HG03521 (cell line): ENCODE data around the gene TCF7L1.

Experiments
- ATAC-seq: cut with Tn5 transposase; IDR thresholded peaks from one replicate; pipeline ENCODE4 v1.9.1; 2021; ENCODE audit warnings: mild to moderate bottlenecking, moderate library complexity; ENCODE audit not compliant: unreplicated experiment

TCF7L1 gene

DNA sequence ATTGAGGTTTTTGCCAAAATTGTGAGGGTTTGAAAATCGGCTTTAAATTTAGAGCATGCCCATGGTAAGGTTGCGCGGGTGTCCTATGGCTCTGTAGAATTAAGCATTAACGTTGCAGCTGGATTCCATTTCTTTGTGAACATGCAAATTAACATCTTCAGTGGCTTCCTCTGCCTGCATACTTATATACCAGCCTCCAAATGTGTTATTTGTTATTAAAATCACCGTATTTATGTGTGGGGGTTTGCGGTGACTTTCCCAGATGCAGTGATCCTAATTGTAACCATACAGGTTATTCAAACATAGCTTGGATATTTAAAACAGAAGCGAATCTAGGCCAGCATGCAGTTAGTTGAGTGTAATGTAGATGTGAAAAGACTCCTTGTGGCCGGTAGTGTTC lies 114.4 kb downstream of the TCF7L1 start:
- ATAC-seq: no peak

DNA sequence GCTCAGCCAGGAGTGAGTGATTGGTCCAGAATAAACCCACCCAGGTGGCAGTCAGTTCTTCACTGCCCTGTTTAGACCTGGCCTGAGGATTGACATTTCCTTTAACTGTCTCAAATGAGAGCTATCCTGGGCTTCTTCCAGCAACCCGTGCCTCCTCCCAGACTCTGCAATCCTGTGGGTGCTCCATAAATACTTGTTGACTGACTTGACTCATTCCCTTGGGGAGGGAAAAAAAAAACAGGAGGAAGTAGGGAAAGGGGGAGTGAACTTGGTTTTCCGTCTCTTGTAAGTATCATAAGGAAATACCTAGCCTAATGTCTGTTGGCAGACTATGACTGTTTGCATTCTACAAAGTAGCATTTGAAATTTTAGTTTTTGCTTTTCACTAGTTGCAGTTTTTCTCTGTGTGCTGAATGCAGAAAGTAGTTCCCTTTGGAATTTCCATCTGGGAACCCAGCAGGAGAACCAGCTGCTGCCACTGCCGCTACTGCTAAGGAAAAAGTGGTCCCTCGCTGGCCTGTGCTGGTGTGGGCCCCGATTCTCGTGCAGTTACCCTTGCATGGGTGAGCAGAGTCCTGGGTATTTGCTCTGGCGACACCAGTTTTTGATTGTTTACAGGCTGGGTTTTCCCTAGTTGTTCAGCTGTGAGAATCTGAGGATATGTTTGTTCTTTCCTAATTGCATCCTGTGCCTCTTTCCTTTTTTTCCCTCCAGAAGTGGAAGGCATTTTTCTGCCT lies 115.7 kb downstream of the TCF7L1 start:
- ATAC-seq: no peak

DNA sequence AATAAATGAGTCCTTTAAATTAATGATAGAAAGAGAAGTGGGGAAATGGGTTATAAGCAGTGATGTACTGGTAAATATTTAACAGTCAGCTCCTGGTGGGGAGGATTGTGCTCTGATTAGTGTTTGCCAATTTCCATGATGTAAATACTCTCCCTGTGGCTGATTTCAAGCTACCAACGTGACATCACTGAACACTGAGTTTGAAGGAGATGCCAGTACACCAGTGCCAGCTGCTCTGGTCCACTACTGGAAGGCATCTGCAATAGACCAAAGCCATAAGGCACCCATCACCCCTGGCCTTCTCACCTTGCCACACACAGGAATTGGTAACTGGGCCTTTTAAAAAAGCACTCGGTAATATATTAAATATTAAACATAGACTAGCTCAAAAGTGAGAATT lies 116.9 kb downstream of the TCF7L1 start:
- ATAC-seq: no peak

DNA sequence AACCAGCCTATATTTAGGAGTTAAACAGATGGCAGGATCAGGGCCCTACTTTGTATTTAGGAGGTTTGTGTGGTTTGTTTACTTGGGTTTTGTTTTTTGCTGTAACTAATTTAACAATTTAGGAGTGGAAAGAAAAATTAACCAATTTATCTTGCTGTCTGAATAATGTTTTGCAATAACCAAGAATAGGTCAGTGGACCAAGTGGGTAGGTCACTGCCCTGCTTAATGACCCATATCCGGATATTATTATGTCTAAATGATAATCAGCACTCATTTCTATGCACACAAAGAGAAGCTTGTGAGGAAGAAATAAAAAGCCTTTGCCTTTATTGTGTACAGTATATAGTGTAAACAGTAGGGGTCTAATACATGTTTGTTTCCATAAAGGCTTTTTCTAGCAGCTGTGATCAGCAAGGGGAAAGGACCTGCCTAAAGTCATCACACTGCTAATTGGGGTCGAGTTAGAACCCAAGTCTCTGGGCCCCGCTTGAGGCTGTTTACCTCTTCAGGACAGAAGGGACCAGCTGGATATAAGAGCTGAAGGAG lies 118.0 kb downstream of the TCF7L1 start:
- ATAC-seq: no peak

DNA sequence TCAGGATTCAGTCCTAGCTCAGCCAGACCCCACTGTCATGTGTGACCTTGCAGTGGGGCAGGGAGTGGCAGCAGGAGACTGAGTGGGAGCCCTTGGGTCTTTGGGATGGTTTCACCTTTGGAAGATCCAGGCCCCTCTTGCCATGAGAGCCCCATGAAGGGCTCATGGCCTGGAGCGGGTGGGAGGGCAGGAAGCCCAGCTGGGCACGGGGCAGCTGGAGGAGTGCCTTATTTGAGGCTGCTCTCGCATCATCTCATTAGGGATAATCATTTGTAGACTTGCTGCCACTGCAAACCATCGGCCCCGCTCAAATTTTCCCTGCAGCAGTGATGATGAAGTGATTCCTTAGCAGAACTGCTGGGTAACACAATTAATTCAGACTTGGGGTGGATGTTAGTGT lies 120.7 kb downstream of the TCF7L1 start:
- ATAC-seq: no peak

DNA sequence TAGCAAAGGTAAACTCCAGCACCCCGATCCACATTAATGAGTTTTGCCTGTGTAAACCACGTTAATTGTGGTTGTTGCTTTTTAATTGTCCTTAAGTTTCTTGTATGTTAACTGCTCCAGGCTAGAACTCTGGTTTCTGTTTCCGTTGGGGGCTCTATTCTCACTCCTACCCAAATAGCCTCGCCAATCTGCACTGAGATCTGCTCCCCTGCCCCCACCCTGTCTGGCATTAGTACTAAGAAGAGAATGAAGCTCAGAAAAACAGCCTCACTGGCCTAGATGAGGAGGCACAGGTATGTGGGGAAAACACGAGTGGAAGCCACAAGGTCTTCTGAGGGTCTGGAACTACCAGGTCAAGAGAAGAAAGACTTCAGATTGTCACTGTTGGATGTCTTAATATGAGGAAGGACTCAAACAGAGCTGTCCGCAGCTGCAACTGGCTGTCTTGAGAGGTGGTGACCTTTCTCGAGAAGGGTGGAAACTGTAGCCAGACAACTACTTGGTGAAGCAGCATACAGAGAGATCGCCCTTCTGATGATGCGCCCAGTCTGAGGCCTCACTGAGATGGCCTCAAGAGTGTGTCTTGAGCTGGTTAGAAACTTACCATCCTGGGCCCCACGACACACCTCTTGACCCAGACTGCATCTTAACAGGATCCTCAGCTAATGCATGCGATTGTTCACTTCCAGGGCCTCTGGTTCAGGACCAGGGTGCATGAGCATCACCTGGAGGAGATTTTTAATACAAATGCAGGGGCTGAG lies 121.5 kb downstream of the TCF7L1 start:
- ATAC-seq: no peak

DNA sequence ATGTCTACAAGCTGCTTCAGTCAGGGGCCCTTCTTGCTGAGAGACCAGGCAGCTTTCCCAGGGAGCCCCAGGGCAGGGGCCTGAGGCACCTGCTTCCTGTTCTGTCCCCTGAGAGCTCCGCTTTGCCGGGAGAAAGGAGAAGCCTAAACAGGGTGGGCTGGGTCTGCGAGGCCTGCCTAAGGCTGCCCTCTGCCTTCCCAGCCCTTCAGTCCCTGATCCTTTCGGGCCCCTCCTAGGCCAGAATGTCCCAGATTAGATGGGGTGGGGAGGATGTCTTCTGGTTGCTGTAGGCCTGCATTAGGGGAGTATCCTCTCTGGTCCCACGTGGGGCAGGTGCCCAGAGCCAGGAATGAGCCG lies 122.2 kb downstream of the TCF7L1 start:
- ATAC-seq: no peak

DNA sequence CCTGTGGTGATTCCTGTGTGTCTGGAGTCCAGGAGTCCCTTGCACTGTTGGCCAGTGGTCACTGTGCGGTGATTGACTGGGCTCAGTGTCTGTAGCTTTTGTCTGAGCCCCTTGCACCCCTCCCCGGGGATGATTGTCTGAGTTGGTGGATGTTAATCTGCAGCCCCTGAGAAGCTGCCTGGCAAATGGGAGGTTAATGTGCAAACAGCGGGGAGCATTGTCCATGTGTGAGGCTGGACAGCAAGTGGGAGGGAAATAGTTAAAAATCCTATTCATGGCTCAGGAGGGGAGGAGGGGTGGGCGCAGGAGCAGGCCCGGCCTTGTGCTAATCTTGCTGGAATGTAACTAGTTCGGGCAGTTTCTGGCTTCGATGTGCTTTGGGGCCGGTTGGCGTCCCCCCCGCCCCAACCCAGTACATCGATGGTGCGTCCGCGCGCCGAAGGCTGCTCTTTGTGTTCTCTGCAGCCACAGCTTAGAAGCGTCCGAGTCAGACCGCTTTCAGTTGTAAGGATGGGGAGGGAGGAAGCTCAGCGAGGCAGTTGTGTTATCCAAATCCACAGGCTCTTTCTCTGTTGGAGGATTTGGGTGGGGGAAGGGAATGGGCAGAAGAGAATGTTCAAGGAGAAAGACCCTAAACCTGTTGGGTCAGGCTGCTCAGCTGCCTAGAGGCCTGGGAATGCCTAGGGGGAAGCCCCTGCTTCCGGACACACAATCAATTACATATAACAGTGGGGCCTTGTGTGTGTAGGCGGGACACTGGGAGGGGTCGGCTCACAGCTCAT lies 122.8 kb downstream of the TCF7L1 start:
- no peak for ATAC-seq

DNA sequence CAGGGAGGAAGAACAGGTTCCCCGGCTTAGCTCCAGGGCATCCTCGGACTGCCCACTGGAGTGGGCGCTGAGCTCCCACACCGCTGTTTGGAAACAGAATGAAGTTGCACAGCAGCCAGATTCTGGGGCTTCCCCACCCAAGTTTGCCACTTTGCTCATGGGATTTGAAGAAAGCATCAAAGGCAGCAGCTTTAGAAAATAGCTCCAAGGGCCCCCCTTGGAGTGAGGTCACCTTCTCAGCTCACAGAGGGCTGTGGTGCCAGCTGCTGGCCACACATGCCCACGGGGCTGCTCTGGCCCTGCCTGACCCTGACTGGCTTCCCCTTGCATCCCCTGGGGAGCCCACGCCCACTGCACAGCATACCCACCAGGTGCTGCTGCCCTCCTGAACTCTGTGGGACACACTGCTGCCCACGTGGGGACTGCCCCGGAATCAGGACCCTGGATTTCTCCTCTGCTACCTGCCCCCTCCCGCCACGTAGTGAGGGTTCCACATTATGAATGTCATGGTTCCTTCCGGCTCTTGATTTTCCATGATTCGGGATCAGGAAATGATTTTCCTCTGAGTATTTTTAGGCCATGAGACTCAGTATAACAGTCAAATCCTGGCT lies 124.3 kb downstream of the TCF7L1 start:
- ATAC-seq: no peak

DNA sequence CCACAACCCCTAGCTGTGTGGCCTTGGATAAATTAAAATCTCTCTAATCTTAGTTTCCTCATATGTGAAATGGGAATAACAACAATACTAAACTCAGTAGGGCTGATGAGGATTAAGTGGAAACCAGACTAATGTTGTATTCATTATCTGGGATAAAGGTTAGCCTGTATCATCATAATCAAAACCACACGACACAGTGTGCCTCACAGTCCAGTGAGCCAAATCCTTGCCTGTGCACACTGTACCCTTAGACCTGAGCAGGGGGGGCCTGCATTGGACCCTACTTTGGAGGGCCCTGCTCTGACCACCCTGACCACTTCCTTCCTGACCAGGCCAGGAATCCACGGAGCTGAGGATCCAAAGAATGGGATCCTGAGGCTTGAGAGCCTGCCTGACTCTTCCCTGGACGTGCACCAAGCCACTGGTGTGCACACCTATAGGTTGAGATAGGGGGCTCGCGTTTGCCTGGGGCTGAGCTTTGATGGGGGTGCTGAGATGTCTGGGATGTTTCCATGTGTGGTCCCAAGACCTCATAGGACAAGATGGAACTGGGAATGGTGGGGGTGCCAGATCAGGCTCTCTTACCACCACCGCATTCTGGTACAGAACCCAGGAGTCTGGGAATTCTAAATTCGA lies 124.9 kb downstream of the TCF7L1 start:
- no peak for ATAC-seq

DNA sequence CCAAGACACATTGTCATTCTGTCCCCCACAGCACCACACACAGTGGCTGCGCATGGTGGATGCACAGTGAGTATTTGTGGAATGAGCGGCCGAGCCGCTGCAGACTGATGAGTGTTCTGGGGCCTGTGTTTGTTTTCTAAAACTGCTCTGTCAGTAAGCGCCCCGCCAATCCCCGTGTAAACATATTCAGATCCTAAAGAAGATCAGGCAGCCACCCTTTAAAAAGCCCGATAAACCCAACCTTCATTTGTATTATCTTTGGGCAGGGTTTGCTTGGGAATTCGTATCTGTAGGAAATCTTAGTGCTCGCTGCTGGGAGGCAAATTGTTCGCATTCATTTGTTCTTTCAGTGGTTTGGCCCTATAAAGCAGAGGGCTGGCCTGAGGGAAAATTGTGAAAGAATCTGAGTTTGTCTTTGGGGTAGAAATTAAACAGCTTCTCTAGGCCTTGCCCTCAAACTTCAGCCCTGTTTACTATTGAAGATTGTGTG lies 126.0 kb downstream of the TCF7L1 start:
- ATAC-seq: no peak

DNA sequence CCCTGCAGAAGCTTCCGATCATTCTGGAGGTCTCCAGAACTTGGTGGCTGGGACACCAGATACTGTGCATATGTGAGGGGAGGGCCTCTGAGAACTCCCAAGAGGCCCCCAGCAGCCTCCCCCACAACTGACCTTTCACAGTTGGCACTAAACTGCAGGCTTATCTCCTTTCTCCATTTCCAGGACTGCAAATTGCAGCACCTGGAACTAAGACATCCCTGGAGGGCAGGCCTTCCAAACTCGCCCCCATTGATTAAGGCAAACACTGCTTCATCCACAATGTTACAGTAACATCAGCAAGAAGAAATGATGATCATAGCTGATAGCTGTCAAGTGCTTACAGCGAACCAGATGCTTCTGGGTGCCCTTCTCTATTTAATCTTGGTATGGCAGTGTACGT lies 126.7 kb downstream of the TCF7L1 start:
- ATAC-seq: no peak

DNA sequence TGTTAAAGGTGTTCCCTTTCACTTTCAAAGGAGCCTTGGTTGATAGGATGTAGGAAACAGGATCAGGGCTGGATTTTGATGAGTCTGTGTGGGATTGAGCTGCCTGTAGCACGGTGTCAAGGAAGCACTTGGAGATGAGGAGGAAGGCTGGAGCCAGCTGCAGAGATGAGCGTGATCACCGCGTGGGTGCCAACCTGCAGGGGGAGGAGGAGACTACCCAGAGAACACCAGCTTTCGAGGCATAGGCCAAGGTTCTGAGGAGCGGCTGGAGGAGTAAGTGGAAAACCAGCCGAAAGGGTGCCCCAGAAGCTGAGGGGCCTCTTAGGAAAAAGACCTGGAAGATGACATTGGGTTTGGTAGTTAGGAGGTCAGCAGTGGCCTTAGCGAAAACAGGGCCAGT lies 130.4 kb downstream of the TCF7L1 start:
- ATAC-seq: no peak

DNA sequence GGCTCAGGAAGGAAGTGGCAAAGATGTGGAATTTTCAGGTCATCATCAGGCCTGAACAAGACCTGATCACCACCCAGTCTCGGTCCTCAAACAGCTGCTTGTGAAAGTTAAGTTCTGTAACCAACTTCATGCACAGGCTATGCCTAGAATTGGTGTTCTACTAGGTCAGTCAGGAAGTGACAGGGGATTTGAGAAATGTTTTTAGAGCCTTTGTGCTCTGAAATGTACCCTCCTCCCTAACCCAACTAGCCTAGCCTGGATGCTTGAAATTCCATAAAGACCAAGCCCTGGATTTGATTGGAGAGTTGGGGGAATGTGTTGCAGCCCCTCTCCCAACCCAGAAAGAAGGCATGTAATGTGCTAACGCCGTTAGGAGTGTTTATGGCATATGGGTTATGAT lies 131.3 kb downstream of the TCF7L1 start:
- no peak for ATAC-seq

DNA sequence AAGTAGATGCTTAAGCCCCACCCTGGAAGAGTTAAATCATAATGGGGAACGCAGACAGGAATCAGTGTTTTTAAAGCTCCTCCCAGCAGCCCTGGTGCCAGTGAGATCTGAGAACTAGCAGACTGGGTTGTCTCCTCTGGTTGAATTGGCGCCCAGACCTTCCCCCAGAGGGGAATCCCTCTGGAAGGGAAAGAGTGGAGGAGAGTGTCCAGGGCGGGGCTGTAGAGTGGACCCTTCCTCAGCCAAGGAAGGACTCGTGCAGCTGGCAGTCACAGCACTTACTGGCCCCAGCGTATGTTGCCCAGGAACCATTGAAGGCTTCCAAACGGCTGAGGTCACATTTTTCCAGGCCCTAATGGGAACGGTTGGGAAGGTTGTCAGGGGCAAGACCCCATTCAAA lies 132.1 kb downstream of the TCF7L1 start:
- ATAC-seq: no peak

DNA sequence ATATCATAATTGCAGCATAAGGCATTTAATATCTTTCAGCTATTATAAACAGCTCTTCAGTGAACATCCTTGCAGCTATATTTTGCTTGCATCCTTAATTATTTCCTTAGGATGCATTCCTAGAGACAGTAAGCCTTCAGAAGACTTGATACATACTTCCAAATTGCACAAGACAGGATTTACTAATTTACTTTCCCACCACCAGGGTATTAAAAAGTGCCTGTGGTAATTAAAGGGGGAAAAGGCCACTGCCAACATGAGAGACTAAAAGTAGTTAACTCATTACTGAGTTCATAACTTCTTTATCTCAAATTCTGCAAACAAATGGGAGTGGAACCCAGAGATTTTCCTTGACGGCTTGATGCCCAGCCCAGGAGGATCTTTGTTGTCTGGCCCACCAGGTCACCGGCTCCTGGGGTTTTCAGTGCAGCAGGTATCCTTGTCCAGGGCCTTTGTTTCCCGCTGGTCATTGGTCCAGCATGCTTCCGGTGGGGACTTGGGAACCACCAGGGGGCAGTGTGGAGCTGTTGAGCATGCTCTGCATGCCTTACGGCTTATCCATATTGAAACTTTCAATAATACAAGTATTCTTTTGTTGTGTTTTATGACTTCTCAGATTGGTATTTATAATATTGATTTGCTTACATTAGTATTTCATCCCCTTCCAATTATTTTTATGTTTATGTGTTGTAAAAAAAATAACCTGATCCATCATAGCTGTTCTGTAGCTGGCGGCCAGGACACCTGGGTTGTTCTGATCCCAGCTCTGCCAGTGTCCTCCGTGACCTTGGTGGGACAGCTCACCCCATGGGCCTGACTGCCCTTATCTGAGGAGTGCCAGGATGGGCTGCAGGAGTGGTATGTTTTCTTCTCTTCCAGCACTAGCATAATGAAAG lies 133.2 kb downstream of the TCF7L1 start:
- peak; percentile 54 for ATAC-seq

DNA sequence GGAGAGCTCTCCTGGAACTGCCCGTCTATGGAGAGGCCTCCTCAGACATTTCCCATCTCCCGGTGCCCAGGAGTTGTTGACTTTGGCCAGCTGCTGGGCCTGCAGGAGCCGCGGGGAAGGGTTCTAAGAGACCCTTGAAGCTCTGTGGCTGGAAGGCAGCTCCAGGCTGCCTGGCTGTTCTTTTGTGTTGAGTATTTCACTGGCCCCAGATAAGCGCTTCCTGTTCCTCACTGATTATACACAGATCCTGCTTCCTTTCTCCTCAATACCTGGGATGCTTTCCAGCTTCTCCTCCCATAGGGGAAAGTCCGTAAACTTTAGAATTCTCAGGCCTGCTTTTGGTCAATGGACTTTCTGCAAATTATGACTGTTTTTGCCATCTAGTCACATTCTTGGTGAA lies 136.8 kb downstream of the TCF7L1 start:
- ATAC-seq: no peak

DNA sequence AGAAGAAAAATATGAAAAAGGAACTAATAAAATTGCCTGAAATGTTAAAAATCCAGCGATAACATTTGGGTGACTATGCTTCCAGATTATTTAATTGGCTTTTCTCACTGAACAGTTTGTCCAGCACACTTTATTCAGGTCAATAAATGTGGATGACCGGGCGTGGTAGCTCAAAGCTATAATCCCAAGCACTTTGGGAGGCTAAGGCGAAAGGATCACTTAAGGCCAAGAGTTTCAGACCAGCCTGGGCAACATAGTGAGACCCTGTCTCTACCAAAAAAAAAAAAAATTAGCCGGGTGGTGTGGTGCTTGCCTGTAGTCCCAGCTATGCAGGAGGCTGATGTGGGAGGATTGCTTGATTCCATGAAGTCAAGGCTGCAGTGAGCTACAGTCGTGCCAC lies 139.2 kb downstream of the TCF7L1 start:
- ATAC-seq: no peak
